ENCODE data around the gene GSG1. TPM values are rescaled to one million over a fixed set of nuclear protein-coding genes. Genes with fewer than 3 reads are reported as not detected.

Gene GSG1
- total RNA-seq, 6 experiments from 2014 or later = 0.48 to 1.0 (median 0.75) TPM

GRCh38 chr12:13044906-13045299 lies 58.6 kb downstream of the GSG1 start:
- Mint-ChIP-seq H3K4me3 (peak overlapping the region; percentile 89), H3K9me3 (no peaks in the 10 kb centered on the region), H3K27me3 (ENCODE audit: insufficient read depth) (0 out of 2 replicates have a peak, but pooled peaks cover 2% of the 10 kb centered on the region), H3K27ac (no peak overlapping the region), H3K4me1 (ENCODE audit: low read depth) (peaks cover 19% of the 10 kb centered on the region), H3K36me3 (ENCODE audit: low read depth) (no peaks in the 10 kb centered on the region)
- TF ChIP-seq, protein P1, sequence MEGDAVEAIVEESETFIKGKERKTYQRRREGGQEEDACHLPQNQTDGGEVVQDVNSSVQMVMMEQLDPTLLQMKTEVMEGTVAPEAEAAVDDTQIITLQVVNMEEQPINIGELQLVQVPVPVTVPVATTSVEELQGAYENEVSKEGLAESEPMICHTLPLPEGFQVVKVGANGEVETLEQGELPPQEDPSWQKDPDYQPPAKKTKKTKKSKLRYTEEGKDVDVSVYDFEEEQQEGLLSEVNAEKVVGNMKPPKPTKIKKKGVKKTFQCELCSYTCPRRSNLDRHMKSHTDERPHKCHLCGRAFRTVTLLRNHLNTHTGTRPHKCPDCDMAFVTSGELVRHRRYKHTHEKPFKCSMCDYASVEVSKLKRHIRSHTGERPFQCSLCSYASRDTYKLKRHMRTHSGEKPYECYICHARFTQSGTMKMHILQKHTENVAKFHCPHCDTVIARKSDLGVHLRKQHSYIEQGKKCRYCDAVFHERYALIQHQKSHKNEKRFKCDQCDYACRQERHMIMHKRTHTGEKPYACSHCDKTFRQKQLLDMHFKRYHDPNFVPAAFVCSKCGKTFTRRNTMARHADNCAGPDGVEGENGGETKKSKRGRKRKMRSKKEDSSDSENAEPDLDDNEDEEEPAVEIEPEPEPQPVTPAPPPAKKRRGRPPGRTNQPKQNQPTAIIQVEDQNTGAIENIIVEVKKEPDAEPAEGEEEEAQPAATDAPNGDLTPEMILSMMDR (IDR thresholded peaks at IDR 0.05) = no peak
- no peak for DNase-seq

GRCh38 chr12:13044002-13044905 lies 59.2 kb downstream of the GSG1 start, which contains the start of gene FAM234B:
Gene FAM234B, plus strand, starts transcription at chr12:13044381. Its CDS starts 23 bp downstream, at chr12:13044404.
- peaks cover 13% of the 10 kb centered on the region; the same call in 1 of the 2 replicates for H3K4me1 Mint-ChIP-seq (ENCODE audit: low read depth)
- H3K27me3 Mint-ChIP-seq (ENCODE audit: insufficient read depth) = 0 out of 2 replicates have a peak, but pooled peaks cover 2% of the 10 kb centered on the region
- peak within 1 kb of the TSS; percentile 89 for H3K4me3 Mint-ChIP-seq
- peak; percentile 41 for DNase-seq
- TF ChIP-seq, protein P1 (IDR thresholded peaks at IDR 0.05) = peak; percentile 36
- no peaks in the 10 kb centered on the region for H3K36me3 Mint-ChIP-seq (ENCODE audit: low read depth)
- no peak within 1 kb of the TSS for H3K27ac Mint-ChIP-seq
- H3K9me3 Mint-ChIP-seq = no peaks in the 10 kb centered on the region

DNA sequence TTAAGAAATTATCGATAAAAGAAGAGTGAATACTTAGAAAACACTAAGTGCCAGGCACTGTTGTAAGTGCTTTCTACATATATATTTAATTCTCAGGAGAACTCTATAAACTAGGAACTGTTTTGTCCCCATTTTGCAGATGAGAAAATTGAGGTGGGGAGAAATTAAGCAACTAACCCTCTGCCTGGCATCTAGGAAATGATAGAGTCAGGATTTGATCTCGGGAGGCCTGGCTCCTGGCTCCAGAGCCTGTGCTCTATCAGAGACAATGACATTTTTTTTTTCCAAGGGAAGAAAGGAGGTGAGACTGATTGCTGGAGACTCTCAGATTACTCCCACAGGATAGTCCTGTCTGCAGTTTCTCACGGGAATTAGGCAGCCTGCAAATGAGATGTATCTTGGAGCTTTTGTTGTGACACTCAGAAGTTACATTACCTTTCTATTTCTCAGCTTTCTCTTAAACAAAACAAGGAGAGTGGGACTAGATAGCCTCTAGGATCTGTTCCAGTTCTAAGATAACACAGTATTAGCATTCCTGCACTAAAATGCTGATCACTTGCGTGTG lies 60.7 kb downstream of the GSG1 start:
- peak overlapping the region; percentile 89; the same call in 1 of the 2 replicates for H3K4me3 Mint-ChIP-seq
- H3K27me3 Mint-ChIP-seq (ENCODE audit: insufficient read depth) = 0 out of 2 replicates have a peak, but pooled peaks cover 2% of the 10 kb centered on the region
- no peak for DNase-seq
- TF ChIP-seq, protein P1 (IDR thresholded peaks at IDR 0.05) = no peak
- H3K27ac Mint-ChIP-seq = no peak overlapping the region
- no peaks in the 10 kb centered on the region for H3K9me3 Mint-ChIP-seq
- no peaks in the 10 kb centered on the region for H3K36me3 Mint-ChIP-seq (ENCODE audit: low read depth)
- peaks cover 25% of the 10 kb centered on the region for H3K4me1 Mint-ChIP-seq (ENCODE audit: low read depth)

- no peak overlapping the region for H3K27ac Mint-ChIP-seq
- 0 out of 2 replicates have a peak, but pooled peaks cover 2% of the 10 kb centered on the region for H3K27me3 Mint-ChIP-seq (ENCODE audit: insufficient read depth)
- H3K4me1 Mint-ChIP-seq (ENCODE audit: low read depth) = peaks cover 30% of the 10 kb centered on the region
- no peak for DNase-seq
- H3K9me3 Mint-ChIP-seq = no peaks in the 10 kb centered on the region
- TF ChIP-seq, protein P1 (IDR thresholded peaks at IDR 0.05) = no peak
- no peaks in the 10 kb centered on the region for H3K36me3 Mint-ChIP-seq (ENCODE audit: low read depth)
- no peak overlapping the region for H3K4me3 Mint-ChIP-seq
These were observed 62.2 kb downstream of the GSG1 start for GRCh38 chr12:13041224-13041623.

GRCh38 chr12:13039328-13039956 lies 64.0 kb downstream of the GSG1 start:
- Mint-ChIP-seq H3K36me3 (ENCODE audit: low read depth) (no peaks in the 10 kb centered on the region), H3K4me3 (no peak overlapping the region), H3K4me1 (ENCODE audit: low read depth) (peaks cover 18% of the 10 kb centered on the region), H3K27me3 (ENCODE audit: insufficient read depth) (0 out of 2 replicates have a peak, but pooled peaks cover 2% of the 10 kb centered on the region), H3K9me3 (no peaks in the 10 kb centered on the region), H3K27ac (no peak overlapping the region)
- DNase-seq = no peak
- TF ChIP-seq, protein P1 (IDR thresholded peaks at IDR 0.05) = no peak

Data from HFFc6 (cell line).